Ovary (tissue), 3 donors: ENCODE data around the gene ANKRD34B.

Experiments
- EP300 ChIP-seq: sonication (generic); formaldehyde crosslinking; IDR thresholded peaks from one replicate; pipeline ENCODE4 v1.6.1; 2017; ENCODE audit warnings: antibody characterized with exemption
- POLR2A ChIP-seq: fragments of 450-650 bp; IDR thresholded peaks from one replicate; pipeline ENCODE4 v1.6.1; 2017; ENCODE audit warnings: antibody characterized with exemption, mild to moderate bottlenecking, moderate library complexity
- TF ChIP-seq, protein P1 (sequence below), 3 donors: fragments of 450-650 bp in 2 of 3; fragments of 200-600 bp in 1 of 3; IDR thresholded peaks; one replicate each; pipeline versions ENCODE4 v1.5.1 to v1.8.0; 2016 to 2022; ENCODE audit warnings: antibody characterized with exemption in 3 of 3, mild to moderate bottlenecking in 1 of 3
- donor health status: DM: no; HTN: no; CAD: no.

DNA sequence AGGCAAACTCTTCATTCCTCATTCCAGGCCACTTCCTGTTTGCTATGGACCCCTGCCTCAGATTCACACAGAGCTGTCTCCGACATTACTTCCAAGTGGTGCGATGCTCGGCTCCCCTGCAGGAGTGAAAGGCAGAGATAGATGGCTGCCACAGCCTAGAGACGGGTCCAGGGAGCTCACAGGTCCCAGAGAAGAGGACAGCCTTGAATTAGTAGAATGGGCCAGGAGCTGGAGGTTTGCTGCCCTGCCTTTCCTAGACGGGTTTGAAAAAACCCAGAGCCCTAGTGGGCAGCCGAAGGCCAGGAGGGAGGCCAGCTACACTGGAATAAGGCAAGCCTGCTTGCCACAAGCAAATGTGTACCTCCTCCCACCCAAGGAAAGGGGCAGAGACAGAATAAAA is 1.8 kb downstream of the ANKRD34B start:
- TF ChIP-seq, protein P1, sequence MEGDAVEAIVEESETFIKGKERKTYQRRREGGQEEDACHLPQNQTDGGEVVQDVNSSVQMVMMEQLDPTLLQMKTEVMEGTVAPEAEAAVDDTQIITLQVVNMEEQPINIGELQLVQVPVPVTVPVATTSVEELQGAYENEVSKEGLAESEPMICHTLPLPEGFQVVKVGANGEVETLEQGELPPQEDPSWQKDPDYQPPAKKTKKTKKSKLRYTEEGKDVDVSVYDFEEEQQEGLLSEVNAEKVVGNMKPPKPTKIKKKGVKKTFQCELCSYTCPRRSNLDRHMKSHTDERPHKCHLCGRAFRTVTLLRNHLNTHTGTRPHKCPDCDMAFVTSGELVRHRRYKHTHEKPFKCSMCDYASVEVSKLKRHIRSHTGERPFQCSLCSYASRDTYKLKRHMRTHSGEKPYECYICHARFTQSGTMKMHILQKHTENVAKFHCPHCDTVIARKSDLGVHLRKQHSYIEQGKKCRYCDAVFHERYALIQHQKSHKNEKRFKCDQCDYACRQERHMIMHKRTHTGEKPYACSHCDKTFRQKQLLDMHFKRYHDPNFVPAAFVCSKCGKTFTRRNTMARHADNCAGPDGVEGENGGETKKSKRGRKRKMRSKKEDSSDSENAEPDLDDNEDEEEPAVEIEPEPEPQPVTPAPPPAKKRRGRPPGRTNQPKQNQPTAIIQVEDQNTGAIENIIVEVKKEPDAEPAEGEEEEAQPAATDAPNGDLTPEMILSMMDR (IDR thresholded peaks at IDR 0.05) = no peak
- no peak for TF ChIP-seq POLR2A
- no peak for TF ChIP-seq EP300
